Stimulated activated CD4-positive, alpha-beta T cell treated with anti-CD3 and anti-CD28 coated beads, Interleukin-12 subunit alpha, Interleukin-12 subunit beta, amount 100 ng/mL, for 4 hours (primary cell): ENCODE measurements around the gene MLLT1.

Source experiments
- DNase-seq: peaks from one replicate; pipeline ENCODE4 v3.0.0-alpha.2; 2020

Gene MLLT1

DNA sequence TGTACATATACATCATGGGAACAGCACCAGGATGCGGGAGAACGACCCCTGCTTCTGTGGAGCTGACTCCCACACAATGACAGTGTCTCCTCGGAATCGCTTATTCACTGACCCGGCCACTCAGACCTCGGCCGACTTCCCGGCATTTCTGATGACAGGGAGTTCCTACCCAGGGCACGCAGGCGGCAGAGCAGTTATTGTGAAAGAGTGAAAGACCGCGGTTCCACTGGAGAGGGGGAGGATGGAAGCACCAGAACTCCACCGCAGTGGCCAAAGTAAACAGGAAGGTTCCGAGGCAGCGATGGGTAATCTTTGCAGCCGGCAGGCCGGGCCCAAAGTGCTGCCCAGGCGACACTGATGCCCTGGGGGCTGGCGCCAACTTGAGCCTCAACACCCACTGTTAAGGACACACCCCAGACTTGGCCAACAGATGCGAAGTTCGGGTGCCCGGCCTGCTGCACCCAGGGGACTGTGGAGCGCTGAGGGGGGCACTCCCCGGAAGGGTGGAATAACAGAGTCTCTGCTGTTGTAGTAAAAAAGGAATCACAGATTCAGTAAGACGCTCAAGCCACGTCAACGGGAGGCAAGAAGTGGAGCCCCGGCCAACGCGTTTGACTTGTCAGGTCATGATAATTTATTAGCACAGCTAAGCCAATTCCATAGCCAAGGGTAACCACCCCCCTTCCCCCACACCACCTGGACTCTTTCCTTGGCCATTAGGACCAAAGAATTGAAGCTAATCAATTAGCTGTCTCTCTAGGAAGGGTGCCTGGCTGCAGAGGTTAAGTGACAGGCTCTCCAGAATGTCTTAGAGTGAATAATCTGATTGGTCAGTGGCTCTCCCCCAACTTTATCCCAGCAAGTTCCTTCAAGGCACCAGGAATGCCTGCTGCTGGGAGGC, 5.8 kb downstream of the MLLT1 start:
- no peak for DNase-seq

DNA sequence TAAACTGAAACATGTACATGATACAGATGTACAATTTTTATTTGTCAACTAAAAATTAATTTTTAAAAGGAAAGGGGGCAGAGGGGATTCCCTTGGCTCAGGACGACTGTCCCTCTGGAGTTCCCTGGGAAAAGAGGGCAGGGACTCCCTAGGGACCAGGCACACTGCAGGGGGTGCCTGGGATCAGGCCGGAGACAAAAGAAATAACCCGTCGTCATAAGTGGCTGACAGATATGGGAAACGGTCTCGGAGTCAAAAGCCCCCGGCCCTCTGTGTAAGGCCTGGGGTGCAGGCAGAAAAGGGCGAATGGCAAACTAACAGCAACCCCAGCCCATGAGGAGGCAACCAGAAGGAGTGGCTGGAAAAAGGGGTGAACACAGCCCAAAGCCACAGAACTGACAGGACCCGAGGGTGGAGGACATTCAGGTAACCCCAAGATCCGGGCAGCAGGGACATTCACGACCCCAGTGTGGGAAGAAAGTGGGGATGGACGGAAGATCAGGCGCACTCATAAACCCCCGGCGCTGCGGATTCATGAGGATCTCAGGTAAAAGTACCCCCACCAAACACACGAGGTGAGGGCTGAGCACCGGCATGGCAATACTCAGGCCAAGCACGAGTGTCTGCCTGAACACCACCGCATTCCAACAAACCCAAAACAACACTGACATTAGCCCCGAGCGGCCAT, 6.7 kb downstream of the MLLT1 start:
- no peak for DNase-seq

GRCh38 chr19:6272411-6272791, 7.4 kb downstream of the MLLT1 start:
- no peak for DNase-seq

DNA sequence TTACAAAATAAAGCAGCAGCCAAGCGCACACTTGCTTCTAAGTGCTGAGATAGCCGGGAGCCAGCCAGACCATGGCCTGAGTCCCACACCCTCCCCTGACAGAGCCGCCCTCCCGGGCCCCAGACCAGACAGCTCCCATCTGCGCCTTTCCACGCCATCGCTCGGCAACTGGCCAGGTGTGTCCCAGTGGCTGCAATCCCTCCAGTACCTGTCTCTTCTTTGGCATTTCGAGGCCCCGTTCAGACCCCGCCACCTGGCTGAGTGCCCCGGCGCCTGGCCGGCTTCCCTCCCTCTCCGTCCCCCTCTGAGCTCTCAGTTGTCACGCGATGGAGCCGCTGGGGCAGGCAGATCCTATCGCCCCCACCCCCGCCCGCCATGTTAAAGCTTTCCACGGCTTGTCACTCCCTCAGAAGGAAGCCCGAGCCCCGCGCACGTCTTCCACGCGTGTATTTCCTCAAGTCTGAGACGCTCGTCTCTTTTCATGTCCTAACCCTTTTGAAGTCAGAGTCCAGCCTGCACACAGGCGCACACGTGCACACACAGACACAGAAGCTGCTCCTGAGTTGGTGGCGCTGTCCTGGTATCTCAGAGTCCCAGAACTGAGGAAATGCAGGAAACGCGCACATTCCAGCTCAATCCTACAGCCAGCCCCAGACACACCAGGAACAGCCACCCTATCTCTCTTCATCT, 7.9 kb downstream of the MLLT1 start:
- DNase-seq = no peak

DNA sequence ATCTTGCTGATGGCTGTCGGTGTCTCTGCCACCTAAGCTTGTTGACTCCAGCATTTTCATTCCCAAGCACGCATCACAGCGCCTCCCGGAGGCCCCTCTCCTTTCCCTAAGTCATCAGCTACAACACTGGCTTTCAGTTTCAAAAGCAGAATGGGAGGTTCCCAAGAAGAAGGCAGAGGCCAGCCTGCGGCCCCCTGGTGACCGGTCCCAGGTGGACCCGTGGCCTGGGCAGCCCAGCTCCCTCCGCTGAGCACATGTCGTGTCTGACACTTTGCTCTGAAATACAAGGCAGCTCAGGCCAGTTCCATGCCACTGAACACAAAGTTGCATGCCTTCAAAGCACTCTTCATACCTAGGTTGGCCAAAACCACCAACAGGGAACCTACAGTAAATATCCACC, 8.5 kb downstream of the MLLT1 start:
- no peak for DNase-seq

GRCh38 chr19:6270822-6271221, 9.0 kb downstream of the MLLT1 start:
- no peak for DNase-seq

- DNase-seq = no peak
Observed at GRCh38 chr19:6270076-6270745, 9.6 kb downstream of the MLLT1 start.

GRCh38 chr19:6269101-6269886, 10.5 kb downstream of the MLLT1 start:
- DNase-seq = no peak

- no peak for DNase-seq
Observed at GRCh38 chr19:6268382-6268771, 11.4 kb downstream of the MLLT1 start.

DNA sequence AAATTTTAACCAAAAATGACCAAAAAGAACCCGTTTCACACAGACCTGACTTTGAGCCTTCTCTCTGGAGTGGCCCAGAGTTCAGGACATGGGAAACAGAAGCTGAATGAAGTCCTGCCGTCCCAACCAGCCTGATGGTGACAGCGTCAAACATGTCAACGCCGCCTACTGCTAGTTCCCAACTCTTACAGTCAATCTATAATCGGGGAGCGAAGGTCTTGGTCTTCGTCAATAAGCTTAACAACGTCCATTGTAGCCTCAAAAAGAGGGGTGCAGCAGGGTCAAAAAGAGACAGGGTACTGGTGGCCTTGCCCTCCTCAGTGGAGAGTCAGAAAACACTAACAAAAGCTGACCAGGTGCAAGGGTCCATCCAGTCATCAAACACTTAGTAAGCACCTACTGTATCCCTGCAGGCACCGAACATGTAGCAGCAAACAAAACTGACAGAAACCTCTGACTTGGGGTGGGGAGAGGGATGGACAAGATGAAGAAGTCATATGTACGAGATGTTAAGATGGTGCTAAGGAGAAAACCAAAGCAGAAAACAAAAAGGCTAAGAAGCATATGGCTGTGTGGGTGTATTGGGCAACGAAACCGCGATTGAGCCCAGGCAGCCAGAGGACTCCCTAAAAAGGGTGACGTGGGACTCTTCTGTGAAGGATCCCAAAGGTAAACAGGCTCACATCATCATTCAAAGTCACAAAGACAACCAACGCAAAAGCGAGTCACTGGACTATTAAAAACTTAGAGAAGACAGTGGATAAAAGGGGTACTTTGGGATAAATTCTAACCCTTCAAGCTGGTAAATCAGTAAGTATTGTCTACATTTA, 12.0 kb downstream of the MLLT1 start:
- no peak for DNase-seq

GRCh38 chr19:6264803-6265202, 15.0 kb downstream of the MLLT1 start:
- DNase-seq = no peak

GRCh38 chr19:6263735-6264444, 15.9 kb downstream of the MLLT1 start:
- DNase-seq = no peak

- no peak for DNase-seq
Observed at GRCh38 chr19:6263306-6263705, 16.5 kb downstream of the MLLT1 start.

DNA sequence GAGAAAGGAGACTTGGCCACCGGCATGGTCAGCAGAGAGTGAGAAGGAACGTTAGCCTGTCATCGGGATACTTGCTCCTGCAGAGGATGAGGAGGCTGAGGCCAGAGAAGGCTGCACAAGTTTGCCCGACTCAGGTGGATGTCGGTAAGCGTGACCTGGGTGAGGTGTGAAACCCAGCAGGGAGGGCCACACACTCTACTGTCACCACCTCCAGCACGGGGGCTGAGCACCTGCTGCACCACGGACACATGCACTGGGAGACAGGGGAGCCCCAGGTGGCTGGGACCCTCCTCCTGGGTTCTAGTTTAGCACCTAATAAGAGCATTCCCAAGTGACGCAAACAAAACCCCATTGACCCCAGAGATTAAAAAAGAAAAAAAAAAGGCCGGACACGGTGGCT, 17.3 kb downstream of the MLLT1 start:
- DNase-seq = no peak

DNA sequence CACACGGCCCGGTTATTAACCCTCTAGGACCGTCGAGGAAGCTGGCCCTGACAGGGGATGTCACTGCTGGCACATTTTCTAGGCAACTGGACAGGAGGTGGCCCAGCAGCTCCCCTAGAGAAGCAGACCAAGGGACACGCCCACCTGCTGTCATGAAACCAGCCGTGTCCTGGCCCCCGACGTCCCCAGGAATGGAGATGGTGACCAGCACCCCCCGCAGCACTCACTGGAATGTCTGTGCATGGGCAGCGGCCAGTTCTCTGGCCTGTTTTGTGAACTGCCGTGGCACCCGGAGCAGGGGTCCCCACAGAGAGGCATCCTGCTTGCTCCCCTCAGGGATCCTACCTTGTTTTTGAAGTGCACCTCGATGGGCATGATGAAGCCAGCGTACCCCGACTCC, 17.9 kb downstream of the MLLT1 start:
- DNase-seq = no peak

GRCh38 chr19:6260912-6261650, 18.7 kb downstream of the MLLT1 start:
- DNase-seq = no peak

GRCh38 chr19:6260376-6260775, 19.4 kb downstream of the MLLT1 start:
- DNase-seq = no peak

GRCh38 chr19:6259312-6259861, 20.4 kb downstream of the MLLT1 start:
- DNase-seq = no peak

DNA sequence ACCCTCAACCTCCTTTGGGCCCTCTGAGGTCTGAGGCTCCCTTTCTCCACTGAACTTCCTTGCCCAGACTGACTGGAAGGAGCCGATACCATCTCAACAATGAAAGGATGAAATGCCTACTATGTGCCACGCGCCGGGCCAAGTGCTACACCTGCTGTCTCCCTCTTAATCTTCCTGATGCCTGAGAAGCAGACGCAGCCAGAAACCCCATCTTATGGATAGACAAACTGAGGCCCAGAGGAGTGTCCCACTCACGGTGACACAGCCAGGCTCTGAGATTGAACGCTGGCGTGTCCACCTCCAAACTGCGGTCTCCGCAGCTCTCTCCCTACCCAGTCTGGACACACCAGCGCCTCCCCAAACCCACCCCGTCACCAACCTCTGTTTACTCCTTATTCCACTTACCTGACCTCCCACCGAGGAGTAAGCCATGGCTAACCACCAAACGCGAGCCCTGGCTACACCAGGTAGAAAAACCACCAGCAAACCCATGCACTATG, 20.9 kb downstream of the MLLT1 start:
- no peak for DNase-seq
